GM12892 (cell line): ENCODE results near the gene KIAA1958.

Experiments
- POLR2AphosphoS5 ChIP-seq: IDR thresholded peaks from 2 replicates; pipeline ENCODE4 v1.6.1; 2011; ENCODE audit warnings: low read depth, low read length, control low read depth
- TAF1 ChIP-seq: IDR thresholded peaks from 2 replicates; pipeline ENCODE4 v1.6.1; 2011; ENCODE audit warnings: low read depth, mild to moderate bottlenecking, control low read depth, low read length, borderline replicate concordance

DNA sequence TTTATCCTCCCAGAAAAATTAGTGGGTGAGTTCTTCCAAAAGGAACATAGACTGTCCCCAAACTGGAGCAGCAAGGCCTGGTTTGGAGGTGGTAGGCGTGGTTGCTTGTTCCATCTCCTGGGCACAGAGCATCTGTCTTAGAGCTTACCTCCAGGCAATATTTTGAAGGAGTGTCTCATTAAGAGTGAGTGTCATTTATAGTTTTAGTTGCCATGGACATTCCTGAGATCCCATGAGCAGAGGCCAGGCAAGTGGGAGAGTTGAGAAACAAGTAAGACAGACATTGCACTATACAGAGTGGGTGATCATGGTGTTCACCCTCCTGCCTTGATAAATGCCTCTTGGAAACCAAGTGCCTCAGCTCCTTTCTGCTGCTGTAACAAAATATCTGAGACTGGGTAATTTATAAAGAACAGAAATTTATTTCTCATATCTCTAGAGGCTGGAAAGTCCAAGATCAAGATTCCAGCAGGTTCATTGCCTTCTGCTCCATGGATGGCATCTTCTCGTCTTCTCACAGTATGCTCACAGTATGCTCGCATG lies 68.5 kb downstream of the KIAA1958 start:
- TF ChIP-seq POLR2AphosphoS5: no peak
- TF ChIP-seq TAF1: no peak
